HL-60 (cell line): ENCODE data around the gene TOMM40L.
"Not testable (repeated sequence)": the region's sequence is repeated elsewhere in the genome, so short reads cannot be mapped to it uniquely, and the experiment has no call there.

Experiments
- DNase-seq, 2 experiments: peaks; one replicate each; pipeline ENCODE4 v3.0.0-alpha.2; 2010 to 2020; ENCODE audit warnings: low read depth in 1 of 2, low spot score in 1 of 2
- H3K27ac ChIP-seq: fragments of 250-450 bp; sonication (Bioruptor Pico); replicated peaks from 2 replicates; pipeline ENCODE4 v1.5.1; 2020; ENCODE audit warnings: mild to moderate bottlenecking, moderate library complexity
- H3K27me3 ChIP-seq: fragments of 250-450 bp; sonication (Bioruptor Pico); 2 replicates; pipeline ENCODE4 v1.5.1; 2021; ENCODE audit warnings: mild to moderate bottlenecking, moderate library complexity; ENCODE audit not compliant: insufficient read depth, poor library complexity, severe bottlenecking
- H3K4me3 ChIP-seq: replicated peaks from 2 replicates; pipeline ENCODE4 v1.5.1; 2011; ENCODE audit warnings: mild to moderate bottlenecking, control low read depth, low read length; ENCODE audit not compliant: insufficient read depth
- GABPA ChIP-seq: IDR thresholded peaks from 2 replicates; pipeline ENCODE4 v1.6.1; 2012; ENCODE audit warnings: low read depth
- POLR2AphosphoS5 ChIP-seq: IDR thresholded peaks from 2 replicates; pipeline ENCODE4 v1.6.1; 2012; ENCODE audit warnings: low read depth
- SPI1 ChIP-seq: IDR thresholded peaks from 2 replicates; pipeline ENCODE4 v1.6.1; 2012; ENCODE audit warnings: low read depth, mild to moderate bottlenecking, borderline replicate concordance
- TF ChIP-seq, protein P1 (sequence below): IDR thresholded peaks from one replicate; pipeline ENCODE4 v1.5.1; 2011; ENCODE audit warnings: low read length, control low read depth, inconsistent platforms; ENCODE audit not compliant: insufficient read depth
- TF ChIP-seq, protein P2 (sequence below): IDR thresholded peaks from 2 replicates; pipeline ENCODE4 v1.6.1; 2012; ENCODE audit warnings: low read depth; ENCODE audit not compliant: insufficient replicate concordance

Gene TOMM40L

DNA sequence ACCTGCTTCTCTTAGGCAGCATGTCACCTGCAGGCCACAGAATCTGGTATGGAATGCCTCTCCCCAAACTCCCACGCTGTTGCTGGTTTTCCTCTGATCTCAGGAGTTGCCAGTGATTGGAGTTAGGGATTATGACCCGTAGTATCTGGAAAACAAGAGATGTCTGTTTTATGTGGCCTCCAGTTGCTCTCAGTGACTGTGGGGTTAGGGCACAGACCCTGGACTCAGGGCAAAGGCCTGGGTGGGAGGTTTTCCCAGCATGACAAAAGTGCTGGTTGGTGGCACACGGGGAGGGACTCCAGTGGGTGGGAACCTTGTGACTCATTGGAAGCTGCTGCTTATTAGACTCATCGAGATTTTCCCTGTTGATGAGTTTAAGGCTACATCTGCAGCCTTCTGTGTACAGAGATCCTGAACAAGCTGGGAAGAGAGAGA, 12.2 kb downstream of the TOMM40L start, which contains the start of gene NR1I3:
Gene NR1I3 (minus strand): TSS at position 165 of the 435 bp plus-strand sequence. CDS start 1,638 bp downstream, outside the sequence.
- TF ChIP-seq, protein P1, sequence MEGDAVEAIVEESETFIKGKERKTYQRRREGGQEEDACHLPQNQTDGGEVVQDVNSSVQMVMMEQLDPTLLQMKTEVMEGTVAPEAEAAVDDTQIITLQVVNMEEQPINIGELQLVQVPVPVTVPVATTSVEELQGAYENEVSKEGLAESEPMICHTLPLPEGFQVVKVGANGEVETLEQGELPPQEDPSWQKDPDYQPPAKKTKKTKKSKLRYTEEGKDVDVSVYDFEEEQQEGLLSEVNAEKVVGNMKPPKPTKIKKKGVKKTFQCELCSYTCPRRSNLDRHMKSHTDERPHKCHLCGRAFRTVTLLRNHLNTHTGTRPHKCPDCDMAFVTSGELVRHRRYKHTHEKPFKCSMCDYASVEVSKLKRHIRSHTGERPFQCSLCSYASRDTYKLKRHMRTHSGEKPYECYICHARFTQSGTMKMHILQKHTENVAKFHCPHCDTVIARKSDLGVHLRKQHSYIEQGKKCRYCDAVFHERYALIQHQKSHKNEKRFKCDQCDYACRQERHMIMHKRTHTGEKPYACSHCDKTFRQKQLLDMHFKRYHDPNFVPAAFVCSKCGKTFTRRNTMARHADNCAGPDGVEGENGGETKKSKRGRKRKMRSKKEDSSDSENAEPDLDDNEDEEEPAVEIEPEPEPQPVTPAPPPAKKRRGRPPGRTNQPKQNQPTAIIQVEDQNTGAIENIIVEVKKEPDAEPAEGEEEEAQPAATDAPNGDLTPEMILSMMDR = no peak
- TF ChIP-seq SPI1 (no peak), GABPA (no peak), POLR2AphosphoS5 (no peak)
- TF ChIP-seq, protein P2, sequence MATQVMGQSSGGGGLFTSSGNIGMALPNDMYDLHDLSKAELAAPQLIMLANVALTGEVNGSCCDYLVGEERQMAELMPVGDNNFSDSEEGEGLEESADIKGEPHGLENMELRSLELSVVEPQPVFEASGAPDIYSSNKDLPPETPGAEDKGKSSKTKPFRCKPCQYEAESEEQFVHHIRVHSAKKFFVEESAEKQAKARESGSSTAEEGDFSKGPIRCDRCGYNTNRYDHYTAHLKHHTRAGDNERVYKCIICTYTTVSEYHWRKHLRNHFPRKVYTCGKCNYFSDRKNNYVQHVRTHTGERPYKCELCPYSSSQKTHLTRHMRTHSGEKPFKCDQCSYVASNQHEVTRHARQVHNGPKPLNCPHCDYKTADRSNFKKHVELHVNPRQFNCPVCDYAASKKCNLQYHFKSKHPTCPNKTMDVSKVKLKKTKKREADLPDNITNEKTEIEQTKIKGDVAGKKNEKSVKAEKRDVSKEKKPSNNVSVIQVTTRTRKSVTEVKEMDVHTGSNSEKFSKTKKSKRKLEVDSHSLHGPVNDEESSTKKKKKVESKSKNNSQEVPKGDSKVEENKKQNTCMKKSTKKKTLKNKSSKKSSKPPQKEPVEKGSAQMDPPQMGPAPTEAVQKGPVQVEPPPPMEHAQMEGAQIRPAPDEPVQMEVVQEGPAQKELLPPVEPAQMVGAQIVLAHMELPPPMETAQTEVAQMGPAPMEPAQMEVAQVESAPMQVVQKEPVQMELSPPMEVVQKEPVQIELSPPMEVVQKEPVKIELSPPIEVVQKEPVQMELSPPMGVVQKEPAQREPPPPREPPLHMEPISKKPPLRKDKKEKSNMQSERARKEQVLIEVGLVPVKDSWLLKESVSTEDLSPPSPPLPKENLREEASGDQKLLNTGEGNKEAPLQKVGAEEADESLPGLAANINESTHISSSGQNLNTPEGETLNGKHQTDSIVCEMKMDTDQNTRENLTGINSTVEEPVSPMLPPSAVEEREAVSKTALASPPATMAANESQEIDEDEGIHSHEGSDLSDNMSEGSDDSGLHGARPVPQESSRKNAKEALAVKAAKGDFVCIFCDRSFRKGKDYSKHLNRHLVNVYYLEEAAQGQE = no peak
- H3K4me3 ChIP-seq = no peak within 1 kb of the TSS
- no peaks in the 10 kb centered on the region for H3K27me3 ChIP-seq
- DNase-seq = no peak
- no peak within 1 kb of the TSS for H3K27ac ChIP-seq

DNA sequence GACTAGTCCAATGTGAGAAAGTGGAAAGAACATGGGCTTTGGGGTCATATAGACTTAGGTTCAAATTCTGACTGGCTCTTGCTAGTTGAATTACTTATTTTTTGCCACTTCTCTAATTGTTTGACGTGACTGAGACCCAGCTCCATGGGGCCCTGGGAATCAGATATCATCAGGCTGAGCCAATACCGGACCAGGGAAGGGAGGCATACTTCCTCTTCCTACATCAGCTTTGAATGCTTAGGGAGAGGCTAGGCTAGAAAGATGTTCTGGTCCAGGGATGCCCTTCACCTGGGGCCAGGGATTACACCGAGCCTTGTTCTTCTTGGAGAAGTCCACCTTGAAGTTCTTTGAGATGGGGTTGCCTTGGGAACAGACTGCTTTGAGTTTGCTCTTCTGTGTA, 15.8 kb downstream of the TOMM40L start:
- no peak overlapping the region for H3K27ac ChIP-seq
- H3K4me3 ChIP-seq = no peak overlapping the region
- TF ChIP-seq POLR2AphosphoS5 = no peak
- TF ChIP-seq SPI1 = peak; percentile 29; the same call in 1 of the 2 replicates
- TF ChIP-seq, protein P1 = no peak
- peak in 1 of 2 experiments; percentile 31 for DNase-seq
- H3K27me3 ChIP-seq = no peaks in the 10 kb centered on the region

DNA sequence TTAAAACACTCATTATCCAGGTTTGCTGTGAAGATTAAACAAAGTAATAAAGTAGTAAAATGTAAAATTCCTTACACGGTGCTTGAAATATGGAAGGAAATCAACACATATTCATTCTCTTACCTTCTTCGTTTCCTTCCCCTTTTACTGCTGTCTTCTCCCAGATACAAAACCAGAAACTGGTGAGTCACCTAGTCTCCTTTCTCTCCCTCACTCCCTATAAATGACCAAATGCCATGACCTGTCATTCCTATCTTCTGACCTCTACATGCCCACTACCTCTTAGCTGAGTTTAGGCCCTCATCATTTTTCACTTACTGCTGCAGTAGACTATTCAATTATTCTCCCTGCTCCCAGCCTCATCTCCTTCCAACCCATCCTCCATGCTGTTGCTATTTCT, 16.5 kb downstream of the TOMM40L start:
- H3K27ac ChIP-seq = no peak overlapping the region
- H3K27me3 ChIP-seq = no peaks in the 10 kb centered on the region
- TF ChIP-seq GABPA = no peak
- TF ChIP-seq SPI1 = no peak
- no peak for TF ChIP-seq POLR2AphosphoS5
- TF ChIP-seq, protein P1 = no peak
- TF ChIP-seq, protein P2 = no peak
- no peak for DNase-seq
- H3K4me3 ChIP-seq = no peak overlapping the region

DNA sequence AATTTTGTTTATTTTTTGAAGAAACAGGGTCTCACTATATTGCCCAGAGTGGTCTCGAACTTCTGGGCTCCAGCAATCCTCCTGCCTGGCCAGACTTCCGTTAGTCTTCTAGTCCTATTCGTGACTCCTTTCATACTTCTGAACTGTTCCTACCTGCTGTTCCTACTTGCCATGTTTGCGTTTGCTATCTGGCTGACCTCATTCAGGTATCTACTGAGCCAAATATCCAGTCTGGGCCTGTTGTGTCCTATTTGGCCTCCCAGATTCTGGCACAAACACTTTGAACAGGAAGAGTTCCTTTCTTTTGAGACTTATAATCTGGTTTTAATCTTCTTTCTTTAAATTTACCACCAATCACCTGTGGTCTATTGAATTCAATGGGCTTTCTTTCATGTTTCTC, 19.0 kb downstream of the TOMM40L start:
- TF ChIP-seq SPI1 = no peak
- TF ChIP-seq POLR2AphosphoS5 = no peak
- TF ChIP-seq, protein P2 = no peak
- no peak for TF ChIP-seq GABPA
- TF ChIP-seq, protein P1 = no peak
- no peak for DNase-seq
- Histone ChIP-seq H3K4me3 (no peak overlapping the region), H3K27me3 (no peaks in the 10 kb centered on the region), H3K27ac (no peak overlapping the region)

DNA sequence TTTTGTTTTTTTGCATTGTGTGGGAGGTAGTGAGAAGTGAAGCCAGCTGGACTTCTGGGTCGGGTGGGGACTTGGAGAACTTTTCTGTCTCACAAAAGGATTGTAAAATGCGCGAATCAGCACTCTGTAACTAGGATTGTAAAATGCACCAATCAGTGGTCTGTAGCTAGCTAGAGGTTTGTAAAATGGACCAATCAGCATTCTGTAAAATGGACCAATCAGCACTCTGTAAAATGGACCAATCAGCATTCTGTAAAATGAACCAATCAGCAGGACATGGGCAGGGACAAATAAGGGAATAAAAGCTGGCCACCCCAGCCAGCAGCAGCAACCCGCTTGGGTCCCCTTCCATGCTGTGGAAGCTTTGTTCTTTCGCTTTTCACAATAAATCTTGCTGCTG, 24.2 kb downstream of the TOMM40L start:
- H3K4me3 ChIP-seq, H3K27me3 ChIP-seq, H3K27ac ChIP-seq, DNase-seq: not testable (repeated sequence)
